Effector memory CD4-positive, alpha-beta T cell (primary cell): ENCODE results near the gene STUB1.
A peak's percentile ranks its signal among the peaks of the same experiment; 100 is the strongest.
"Not testable (repeated sequence)": the region's sequence is repeated elsewhere in the genome, so short reads cannot be mapped to it uniquely, and the experiment has no call there.

Source experiments
- DNase-seq, 3 donors: peaks; one replicate each; pipeline ENCODE4 v3.0.0-alpha.2; 2020
- H3K27ac ChIP-seq: 2 replicates; pipeline ENCODE4 v1.7.0; 2013; ENCODE audit warnings: mild to moderate bottlenecking, low read length, moderate library complexity; ENCODE audit not compliant: insufficient read depth, poor library complexity, severe bottlenecking
- H3K27me3 ChIP-seq: replicated peaks from 2 replicates; pipeline ENCODE4 v1.7.0; 2013; ENCODE audit warnings: mild to moderate bottlenecking, low read length; ENCODE audit not compliant: insufficient read depth, control insufficient read depth, poor library complexity, severe bottlenecking
- H3K36me3 ChIP-seq: 2 replicates; pipeline ENCODE4 v1.7.0; 2013; ENCODE audit warnings: mild to moderate bottlenecking, low read length, moderate library complexity; ENCODE audit not compliant: control insufficient read depth, insufficient read depth
- H3K4me1 ChIP-seq: 2 replicates; pipeline ENCODE4 v1.7.0; 2013; ENCODE audit warnings: low read length, mild to moderate bottlenecking; ENCODE audit not compliant: control insufficient read depth, insufficient read depth, poor library complexity, severe bottlenecking
- H3K4me3 ChIP-seq: 2 replicates; pipeline ENCODE4 v1.7.0; 2013; ENCODE audit warnings: low read length, low read depth, mild to moderate bottlenecking; ENCODE audit not compliant: insufficient read depth, poor library complexity, severe bottlenecking
- H3K9me3 ChIP-seq: 2 replicates; pipeline ENCODE4 v1.7.0; 2013; ENCODE audit warnings: mild to moderate bottlenecking, low read length, moderate library complexity; ENCODE audit not compliant: control insufficient read depth

STUB1 gene

GRCh38 chr16:712740-713250 lies 32.6 kb downstream of the STUB1 start:
- H3K27ac ChIP-seq, DNase-seq, H3K36me3 ChIP-seq, H3K9me3 ChIP-seq, H3K4me3 ChIP-seq: not testable (repeated sequence)
- peaks cover 11% of the 10 kb centered on the region for H3K4me1 ChIP-seq
- peaks cover 30% of the 10 kb centered on the region for H3K27me3 ChIP-seq

- no peaks in the 10 kb centered on the region for H3K36me3 ChIP-seq
- H3K27me3 ChIP-seq = peaks cover 25% of the 10 kb centered on the region
- no peak overlapping the region for H3K27ac ChIP-seq
- no peaks in the 10 kb centered on the region for H3K9me3 ChIP-seq
- DNase-seq = no peak
- H3K4me1 ChIP-seq = peaks cover 11% of the 10 kb centered on the region
- H3K4me3 ChIP-seq = no peak overlapping the region
Observed at GRCh38 chr16:714079-714478, 33.9 kb downstream of the STUB1 start.

- peaks cover 18% of the 10 kb centered on the region for H3K27me3 ChIP-seq
- H3K36me3 ChIP-seq = no peaks in the 10 kb centered on the region
- peak; percentile 75 to 84 (median 77) for DNase-seq
- H3K4me1 ChIP-seq = peaks cover 11% of the 10 kb centered on the region
- no peaks in the 10 kb centered on the region for H3K9me3 ChIP-seq
- peak within 1 kb of the TSS; percentile 53 for H3K4me3 ChIP-seq
- H3K27ac ChIP-seq = no peak within 1 kb of the TSS
Observed at GRCh38 chr16:714558-715476, 34.6 kb downstream of the STUB1 start, which contains the start of gene METRN. METRN (plus strand) TSS chr16:715118; CDS start chr16:715290, 172 bp downstream.

GRCh38 chr16:715477-716199 lies 35.4 kb downstream of the STUB1 start:
- Histone ChIP-seq H3K27ac (no peak overlapping the region), H3K9me3 (no peaks in the 10 kb centered on the region), H3K36me3 (no peaks in the 10 kb centered on the region), H3K4me3 (peak overlapping the region; percentile 53), H3K27me3 (peaks cover 10% of the 10 kb centered on the region), H3K4me1 (peaks cover 18% of the 10 kb centered on the region)
- DNase-seq = no peak

- no peak overlapping the region for H3K4me3 ChIP-seq
- H3K27ac ChIP-seq = no peak overlapping the region
Observed at GRCh38 chr16:716200-716568, 36.0 kb downstream of the STUB1 start.

GRCh38 chr16:716768-717325 lies 36.6 kb downstream of the STUB1 start:
- H3K27ac ChIP-seq = no peak overlapping the region
- no peaks in the 10 kb centered on the region for H3K36me3 ChIP-seq
- no peaks in the 10 kb centered on the region for H3K27me3 ChIP-seq
- no peak overlapping the region for H3K4me3 ChIP-seq
- no peaks in the 10 kb centered on the region for H3K9me3 ChIP-seq
- DNase-seq = no peak
- peaks cover 30% of the 10 kb centered on the region for H3K4me1 ChIP-seq

More at GRCh38 chr16:716200-716568, 36.0 kb downstream of the STUB1 start:
- Histone ChIP-seq H3K36me3 (no peaks in the 10 kb centered on the region), H3K9me3 (no peaks in the 10 kb centered on the region), H3K27me3 (peaks cover 5% of the 10 kb centered on the region), H3K4me1 (peaks cover 23% of the 10 kb centered on the region)
- DNase-seq = no peak

- Histone ChIP-seq H3K27me3 (no peaks in the 10 kb centered on the region), H3K36me3 (no peaks in the 10 kb centered on the region), H3K4me1 (peaks cover 33% of the 10 kb centered on the region), H3K27ac (no peak overlapping the region), H3K4me3 (no peak overlapping the region), H3K9me3 (no peaks in the 10 kb centered on the region)
- DNase-seq = no peak
Observed at GRCh38 chr16:717450-718245, 37.4 kb downstream of the STUB1 start.

GRCh38 chr16:718389-718788 lies 38.2 kb downstream of the STUB1 start:
- peaks cover 33% of the 10 kb centered on the region for H3K4me1 ChIP-seq
- H3K36me3 ChIP-seq = no peaks in the 10 kb centered on the region
- H3K4me3 ChIP-seq = no peak overlapping the region
- no peak overlapping the region for H3K27ac ChIP-seq
- DNase-seq = no peak
- H3K27me3 ChIP-seq = no peaks in the 10 kb centered on the region
- H3K9me3 ChIP-seq = no peaks in the 10 kb centered on the region

GRCh38 chr16:718922-719321 lies 38.7 kb downstream of the STUB1 start:
- Histone ChIP-seq H3K27ac (no peak overlapping the region), H3K36me3 (no peaks in the 10 kb centered on the region), H3K4me1 (peaks cover 33% of the 10 kb centered on the region), H3K9me3 (no peaks in the 10 kb centered on the region), H3K4me3 (no peak overlapping the region), H3K27me3 (no peaks in the 10 kb centered on the region)
- no peak for DNase-seq
